Measurements from ENCODE around the gene ENPP1. TPM values are rescaled to one million over a fixed set of nuclear protein-coding genes. Genes with fewer than 3 reads are reported as not detected.

The ENPP1 gene
- total RNA-seq, 1 donor from 2014 or later, result 34.8 TPM

DNA sequence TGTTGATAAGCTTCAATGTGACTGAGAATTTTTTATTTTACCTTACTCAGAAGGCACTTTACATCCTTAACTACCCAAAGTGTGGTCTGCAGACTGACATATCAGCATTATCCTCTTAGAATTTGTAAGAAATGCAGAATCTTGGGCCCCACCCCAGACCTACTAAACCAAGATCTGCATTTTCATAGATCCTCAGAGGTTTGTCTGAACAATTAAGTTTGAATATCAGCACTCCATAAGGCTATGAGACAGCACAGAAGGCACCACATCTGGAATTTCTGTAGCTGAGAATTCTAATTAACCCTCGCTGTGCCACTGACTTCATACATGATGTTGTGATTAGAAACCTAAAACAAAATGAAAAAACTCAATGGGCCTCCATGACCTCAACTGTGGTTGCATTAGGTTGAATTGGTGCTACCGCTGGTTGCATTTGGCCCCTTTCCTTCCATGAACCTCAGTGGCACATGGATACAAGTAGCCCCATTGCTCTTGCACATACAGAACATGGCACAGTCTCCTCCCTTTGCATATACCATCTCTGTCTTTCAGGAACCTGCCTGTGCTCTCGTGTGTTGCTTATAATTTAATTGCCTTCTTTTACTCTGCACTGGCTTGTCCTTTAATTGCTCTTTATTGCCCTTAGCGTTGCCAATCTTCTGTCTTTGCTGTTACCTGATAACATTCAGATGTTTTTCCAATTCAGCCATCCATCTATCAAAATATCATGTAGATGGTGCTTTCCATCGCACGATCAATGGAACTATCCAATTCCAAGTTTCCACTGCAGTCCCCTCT lies 13.4 kb downstream of the ENPP1 start:
- peaks cover 24% of the 10 kb centered on the region for H3K27me3 Mint-ChIP-seq (ENCODE audit: low read depth)
- no peak overlapping the region for H3K4me3 Mint-ChIP-seq (ENCODE audit: low read depth)

DNA sequence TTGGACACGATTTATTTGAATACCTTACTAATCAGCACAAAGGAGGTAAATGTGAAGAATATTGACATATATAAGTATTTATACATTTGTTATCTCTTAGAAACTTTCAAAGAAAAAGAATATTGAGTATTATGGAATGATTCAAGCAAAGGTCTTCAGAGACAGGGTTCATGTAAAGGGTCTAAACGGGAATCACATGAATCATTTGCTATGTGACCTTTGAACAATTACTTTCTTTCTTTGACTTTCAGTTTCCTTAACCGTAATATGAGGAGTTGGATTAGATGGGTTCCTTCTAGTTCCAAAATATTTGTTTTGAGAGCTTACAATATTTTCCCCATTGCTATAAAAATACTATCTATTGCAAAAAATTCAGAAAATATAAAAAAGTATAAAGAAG lies 14.3 kb downstream of the ENPP1 start:
- Mint-ChIP-seq H3K27me3 (ENCODE audit: low read depth) (peaks cover 24% of the 10 kb centered on the region), H3K4me3 (ENCODE audit: low read depth) (no peak overlapping the region), H3K36me3 (ENCODE audit: low read depth) (no peaks in the 10 kb centered on the region), H3K27ac (no peak overlapping the region), H3K9me3 (no peaks in the 10 kb centered on the region), H3K4me1 (ENCODE audit: low read depth) (peaks cover 3% of the 10 kb centered on the region)
- DNase-seq (ENCODE audit: low spot score), result no peak
- intact Hi-C loops (cut with micrococcal nuclease), result loop anchor here (5.0 kb wide), 1 partner anchor 40 kb away; no protein-coding TSS in a partner anchor

More for the DNA sequence above, 13.4 kb downstream of the ENPP1 start:
- Mint-ChIP-seq H3K36me3 (ENCODE audit: low read depth) (no peaks in the 10 kb centered on the region), H3K4me1 (ENCODE audit: low read depth) (peaks cover 3% of the 10 kb centered on the region), H3K9me3 (no peaks in the 10 kb centered on the region), H3K27ac (no peak overlapping the region)
- intact Hi-C loops (cut with micrococcal nuclease), result loop anchor here (5.0 kb wide), 1 partner anchor 41 kb away; no protein-coding TSS in a partner anchor
- no peak for DNase-seq (ENCODE audit: low spot score)

DNA sequence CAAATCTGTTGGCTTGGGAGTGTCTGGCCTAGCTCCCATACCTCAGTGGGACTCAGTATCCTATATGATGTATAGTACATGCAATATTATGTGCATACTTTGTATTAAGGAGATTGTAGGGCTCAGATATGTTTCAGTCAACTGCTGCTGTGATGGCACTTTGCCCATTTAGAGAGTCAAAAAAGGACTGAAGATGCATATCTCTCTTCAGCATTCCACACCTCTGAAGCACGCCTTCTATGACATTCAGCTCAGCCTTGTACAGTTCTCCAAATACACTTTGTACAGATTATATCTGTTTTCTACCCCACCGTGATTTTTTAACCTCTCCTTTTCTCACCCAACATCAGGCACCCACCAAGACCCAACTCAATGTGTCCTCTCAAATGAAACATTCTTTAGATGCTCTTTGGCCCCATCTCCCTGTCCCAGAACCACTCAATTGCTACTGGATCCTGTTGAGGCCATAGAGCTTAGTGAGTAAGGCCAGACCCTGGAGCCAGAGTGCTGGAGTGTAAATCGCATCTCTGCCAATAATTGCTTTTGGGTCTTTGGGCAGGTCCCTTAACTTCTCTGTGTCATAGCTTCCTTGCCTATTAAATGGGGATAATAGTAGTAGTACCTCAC lies 15.6 kb downstream of the ENPP1 start:
- Mint-ChIP-seq H3K27ac (no peak overlapping the region), H3K4me3 (ENCODE audit: low read depth) (no peak overlapping the region), H3K9me3 (no peaks in the 10 kb centered on the region), H3K36me3 (ENCODE audit: low read depth) (peaks cover 6% of the 10 kb centered on the region), H3K27me3 (ENCODE audit: low read depth) (peaks cover 22% of the 10 kb centered on the region), H3K4me1 (ENCODE audit: low read depth) (peaks cover 8% of the 10 kb centered on the region)
- no peak for DNase-seq (ENCODE audit: low spot score)
- intact Hi-C loops (cut with micrococcal nuclease), result loop anchor here (5.0 kb wide), 1 partner anchor 39 kb away; no protein-coding TSS in a partner anchor

DNA sequence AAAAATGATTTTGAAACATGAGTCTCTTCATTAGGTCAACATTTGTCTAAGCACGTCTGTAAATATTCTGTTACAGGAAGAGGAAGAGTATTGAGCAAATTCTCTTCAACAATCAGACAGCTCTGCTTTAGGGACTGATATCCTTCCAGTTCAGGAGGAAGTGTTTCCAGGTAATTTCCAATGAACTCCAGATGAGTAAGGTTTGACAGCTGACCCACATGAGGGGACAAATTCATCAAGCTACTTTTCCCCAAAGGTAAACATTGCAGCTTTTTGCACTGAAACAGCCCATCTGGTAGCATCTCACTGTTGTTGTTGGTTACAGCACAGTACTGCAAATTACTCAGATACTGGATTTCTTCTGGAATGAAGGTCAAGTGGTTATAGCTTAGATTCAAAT lies 18.1 kb downstream of the ENPP1 start:
- Mint-ChIP-seq H3K27me3 (ENCODE audit: low read depth) (peaks cover 16% of the 10 kb centered on the region), H3K4me3 (ENCODE audit: low read depth) (no peak overlapping the region), H3K4me1 (ENCODE audit: low read depth) (peaks cover 8% of the 10 kb centered on the region), H3K9me3 (no peaks in the 10 kb centered on the region), H3K36me3 (ENCODE audit: low read depth) (peaks cover 6% of the 10 kb centered on the region), H3K27ac (no peak overlapping the region)
- intact Hi-C loops (cut with micrococcal nuclease), result no loop called here
- no peak for DNase-seq (ENCODE audit: low spot score)

DNA sequence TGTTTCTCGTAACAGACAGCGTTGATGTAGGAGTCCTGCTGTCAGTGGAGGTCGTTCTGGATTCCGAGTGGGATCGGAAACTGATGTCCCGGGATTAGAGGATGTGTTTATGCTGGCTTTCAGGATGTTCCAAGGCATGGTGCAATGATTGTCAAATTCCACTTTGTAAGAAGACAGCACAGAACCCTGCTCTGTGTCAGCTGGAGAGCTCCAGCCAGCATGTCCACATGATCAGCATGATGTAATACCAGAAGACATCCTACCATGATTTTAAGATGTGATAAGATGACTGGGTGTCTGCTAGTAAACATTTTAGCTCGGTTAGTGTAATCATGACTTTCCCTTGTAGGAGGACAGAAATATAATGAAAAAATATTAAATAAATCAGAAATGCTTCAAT lies 20.3 kb downstream of the ENPP1 start:
- no peaks in the 10 kb centered on the region for H3K9me3 Mint-ChIP-seq
- peaks cover 6% of the 10 kb centered on the region for H3K36me3 Mint-ChIP-seq (ENCODE audit: low read depth)
- H3K4me3 Mint-ChIP-seq (ENCODE audit: low read depth), result no peak overlapping the region
- intact Hi-C loops (cut with micrococcal nuclease), result no loop called here
- H3K27ac Mint-ChIP-seq, result no peak overlapping the region
- peaks cover 5% of the 10 kb centered on the region for H3K4me1 Mint-ChIP-seq (ENCODE audit: low read depth)
- peaks cover 12% of the 10 kb centered on the region for H3K27me3 Mint-ChIP-seq (ENCODE audit: low read depth)
- DNase-seq (ENCODE audit: low spot score), result no peak

DNA sequence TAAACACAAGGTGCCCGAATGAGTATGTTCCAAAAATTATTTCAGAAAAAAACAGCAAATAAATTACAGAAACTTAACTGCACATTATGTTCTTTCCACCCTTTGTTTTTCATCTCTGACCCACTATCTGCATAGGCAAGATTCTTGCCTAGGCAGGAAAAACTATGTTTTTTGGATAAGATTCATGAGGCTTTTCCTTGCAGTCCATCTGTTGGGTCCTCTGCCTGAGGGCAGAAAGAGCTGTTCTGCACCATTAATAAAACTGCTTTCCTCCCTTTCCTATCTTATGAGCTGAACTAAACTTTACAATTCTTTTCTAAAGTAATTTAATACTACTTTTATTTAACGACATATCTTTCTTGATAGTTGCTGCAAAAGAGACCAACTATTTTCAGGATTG lies 21.1 kb downstream of the ENPP1 start:
- Mint-ChIP-seq H3K27me3 (ENCODE audit: low read depth) (peaks cover 14% of the 10 kb centered on the region), H3K27ac (no peak overlapping the region), H3K9me3 (no peaks in the 10 kb centered on the region), H3K4me3 (ENCODE audit: low read depth) (no peak overlapping the region), H3K36me3 (ENCODE audit: low read depth) (peaks cover 6% of the 10 kb centered on the region), H3K4me1 (ENCODE audit: low read depth) (peaks cover 5% of the 10 kb centered on the region)
- no peak for DNase-seq (ENCODE audit: low spot score)
- intact Hi-C loops (cut with micrococcal nuclease), result no loop called here

DNA sequence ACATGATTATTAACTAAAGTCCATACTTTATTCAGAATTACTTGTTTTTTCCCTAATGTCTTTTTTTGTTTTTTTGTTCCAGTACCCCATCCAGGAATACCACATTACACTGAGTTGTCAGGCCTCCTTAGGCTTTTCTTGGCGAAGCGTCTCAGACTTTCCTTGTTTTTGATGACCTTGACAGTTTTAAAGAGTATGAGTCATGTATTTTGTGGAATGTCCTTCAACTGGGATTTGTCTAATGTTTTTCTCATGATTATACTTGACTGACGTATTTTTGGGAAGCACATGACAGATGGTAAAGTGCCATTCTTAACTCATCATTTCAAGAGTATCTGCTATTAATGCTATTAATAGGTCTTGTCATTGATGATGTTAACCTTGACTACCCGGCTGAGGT lies 23.6 kb downstream of the ENPP1 start:
- peaks cover 17% of the 10 kb centered on the region for H3K27me3 Mint-ChIP-seq (ENCODE audit: low read depth)
- no peak overlapping the region for H3K27ac Mint-ChIP-seq
- DNase-seq (ENCODE audit: low spot score), result no peak
- intact Hi-C loops (cut with micrococcal nuclease), result no loop called here
- no peak overlapping the region for H3K4me3 Mint-ChIP-seq (ENCODE audit: low read depth)
- H3K4me1 Mint-ChIP-seq (ENCODE audit: low read depth), result peaks cover 5% of the 10 kb centered on the region
- H3K36me3 Mint-ChIP-seq (ENCODE audit: low read depth), result peaks cover 6% of the 10 kb centered on the region
- no peaks in the 10 kb centered on the region for H3K9me3 Mint-ChIP-seq

DNA sequence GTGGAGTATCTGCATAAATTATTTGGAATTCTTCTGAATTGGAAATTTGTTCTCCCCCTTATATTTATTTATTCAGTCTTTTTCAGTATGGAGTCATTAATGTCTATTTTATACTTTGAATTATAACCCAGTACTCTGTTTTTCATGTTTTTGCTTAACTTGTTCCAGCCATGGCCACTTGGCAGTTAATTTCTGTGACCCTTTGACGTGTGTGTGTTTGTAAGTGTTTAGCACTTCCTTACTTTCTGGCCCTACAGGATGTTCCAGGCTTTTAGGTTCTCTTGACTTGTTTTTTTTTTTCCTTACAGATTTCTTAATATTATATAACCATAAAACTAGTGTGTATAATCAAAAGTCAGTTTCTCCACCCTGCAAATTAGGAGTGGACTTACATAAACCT lies 24.1 kb downstream of the ENPP1 start:
- intact Hi-C loops (cut with micrococcal nuclease), result no loop called here
- peaks cover 6% of the 10 kb centered on the region for H3K36me3 Mint-ChIP-seq (ENCODE audit: low read depth)

DNA sequence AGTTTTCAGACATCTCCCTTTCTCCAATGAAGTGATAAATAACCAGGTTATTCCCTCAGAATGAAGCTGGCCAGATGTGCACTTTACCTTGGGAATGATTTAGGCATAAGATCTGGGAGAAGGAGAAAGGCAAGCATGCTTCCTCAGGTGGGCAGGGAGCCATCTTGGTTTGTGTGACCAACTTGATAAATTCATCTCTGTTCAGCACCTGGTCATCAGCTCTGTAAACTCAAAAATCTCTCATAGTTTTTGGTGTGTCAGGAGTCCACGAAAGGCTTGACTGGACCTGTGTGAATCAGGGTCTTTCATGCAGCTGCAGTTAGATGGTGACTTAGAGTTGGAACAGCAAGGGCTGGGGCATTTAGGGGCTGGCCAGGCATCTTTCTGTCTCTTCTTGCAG lies 24.5 kb downstream of the ENPP1 start:
- DNase-seq (ENCODE audit: low spot score), result no peak
- no peaks in the 10 kb centered on the region for H3K9me3 Mint-ChIP-seq
- intact Hi-C loops (cut with micrococcal nuclease), result no loop called here
- H3K4me1 Mint-ChIP-seq (ENCODE audit: low read depth), result peaks cover 5% of the 10 kb centered on the region
- no peak overlapping the region for H3K4me3 Mint-ChIP-seq (ENCODE audit: low read depth)
- no peak overlapping the region for H3K27ac Mint-ChIP-seq
- peaks cover 6% of the 10 kb centered on the region for H3K36me3 Mint-ChIP-seq (ENCODE audit: low read depth)
- peaks cover 23% of the 10 kb centered on the region for H3K27me3 Mint-ChIP-seq (ENCODE audit: low read depth)

More for the DNA sequence above, 24.1 kb downstream of the ENPP1 start:
- H3K4me1 Mint-ChIP-seq (ENCODE audit: low read depth), result peaks cover 5% of the 10 kb centered on the region
- peaks cover 22% of the 10 kb centered on the region for H3K27me3 Mint-ChIP-seq (ENCODE audit: low read depth)
- H3K4me3 Mint-ChIP-seq (ENCODE audit: low read depth), result no peak overlapping the region
- no peak overlapping the region for H3K27ac Mint-ChIP-seq
- no peak for DNase-seq (ENCODE audit: low spot score)
- H3K9me3 Mint-ChIP-seq, result no peaks in the 10 kb centered on the region

DNA sequence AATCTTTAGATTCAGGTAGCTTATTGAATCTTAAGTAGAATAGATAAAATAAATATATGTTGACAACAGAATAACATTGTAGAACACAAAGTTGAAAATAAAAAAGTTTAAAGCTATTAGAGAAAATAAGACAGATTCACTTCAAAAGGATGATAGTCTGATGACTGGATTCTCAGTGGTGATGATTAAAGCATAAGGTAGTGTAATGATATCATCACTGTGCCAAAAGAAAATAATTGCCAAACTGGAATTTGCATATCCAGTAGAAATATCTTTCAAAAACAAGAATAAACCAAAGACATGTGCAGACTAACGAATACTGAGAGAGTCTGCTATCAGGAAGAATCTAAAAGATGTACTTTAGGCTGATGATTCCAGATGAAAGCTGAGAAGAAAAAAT lies 30.2 kb downstream of the ENPP1 start:
- Mint-ChIP-seq H3K36me3 (ENCODE audit: low read depth) (no peaks in the 10 kb centered on the region), H3K27ac (no peak overlapping the region), H3K4me3 (ENCODE audit: low read depth) (no peak overlapping the region), H3K27me3 (ENCODE audit: low read depth) (peaks cover 45% of the 10 kb centered on the region), H3K4me1 (ENCODE audit: low read depth) (no peaks in the 10 kb centered on the region), H3K9me3 (no peaks in the 10 kb centered on the region)
- no peak for DNase-seq (ENCODE audit: low spot score)
- intact Hi-C loops (cut with micrococcal nuclease), result no loop called here

DNA sequence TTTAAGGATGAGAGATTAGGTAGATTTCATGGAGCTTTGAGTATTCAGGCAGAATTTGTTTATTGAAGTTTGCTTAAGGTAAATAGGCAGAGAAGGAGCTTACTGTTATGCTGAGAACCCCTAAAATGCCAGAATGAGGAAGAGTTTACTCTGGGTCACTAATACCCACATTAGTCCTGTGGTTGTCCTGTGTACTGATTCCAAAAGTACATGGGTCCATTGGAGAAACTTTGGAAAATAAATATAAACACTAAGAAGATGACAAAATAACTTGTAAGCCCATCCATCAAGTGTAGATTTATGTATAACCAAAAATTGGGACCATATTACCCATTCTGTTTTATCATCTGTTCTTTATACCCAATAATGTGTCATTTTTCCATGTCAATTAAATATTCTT lies 31.6 kb downstream of the ENPP1 start:
- Mint-ChIP-seq H3K4me3 (ENCODE audit: low read depth) (no peak overlapping the region), H3K36me3 (ENCODE audit: low read depth) (no peaks in the 10 kb centered on the region), H3K27ac (no peak overlapping the region), H3K4me1 (ENCODE audit: low read depth) (no peaks in the 10 kb centered on the region), H3K27me3 (ENCODE audit: low read depth) (peaks cover 42% of the 10 kb centered on the region), H3K9me3 (no peaks in the 10 kb centered on the region)
- DNase-seq (ENCODE audit: low spot score), result no peak
- intact Hi-C loops (cut with micrococcal nuclease), result no loop called here

DNA sequence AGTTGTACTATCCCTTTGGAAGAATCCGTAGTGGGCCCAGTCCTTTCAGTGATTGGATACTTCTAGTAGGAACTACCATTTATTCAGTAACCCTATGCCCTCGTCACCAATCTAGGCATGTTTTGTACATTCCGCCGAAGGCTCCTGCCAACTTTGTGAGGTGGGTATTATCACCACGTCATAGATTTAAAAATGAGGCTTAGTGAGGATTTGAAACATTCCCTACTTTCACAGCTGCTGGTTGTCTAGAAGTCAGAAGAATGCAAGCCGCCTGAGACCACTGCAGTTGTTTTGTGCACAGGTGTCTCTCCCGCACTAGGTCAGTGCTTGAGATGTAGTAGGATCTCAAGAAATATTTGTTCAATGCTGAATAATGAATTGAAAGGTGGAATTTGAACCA lies 32.6 kb downstream of the ENPP1 start:
- Mint-ChIP-seq H3K27ac (no peak overlapping the region), H3K36me3 (ENCODE audit: low read depth) (no peaks in the 10 kb centered on the region), H3K27me3 (ENCODE audit: low read depth) (peaks cover 44% of the 10 kb centered on the region), H3K4me3 (ENCODE audit: low read depth) (no peak overlapping the region), H3K4me1 (ENCODE audit: low read depth) (no peaks in the 10 kb centered on the region), H3K9me3 (no peaks in the 10 kb centered on the region)
- intact Hi-C loops (cut with micrococcal nuclease), result no loop called here
- DNase-seq (ENCODE audit: low spot score), result no peak

DNA sequence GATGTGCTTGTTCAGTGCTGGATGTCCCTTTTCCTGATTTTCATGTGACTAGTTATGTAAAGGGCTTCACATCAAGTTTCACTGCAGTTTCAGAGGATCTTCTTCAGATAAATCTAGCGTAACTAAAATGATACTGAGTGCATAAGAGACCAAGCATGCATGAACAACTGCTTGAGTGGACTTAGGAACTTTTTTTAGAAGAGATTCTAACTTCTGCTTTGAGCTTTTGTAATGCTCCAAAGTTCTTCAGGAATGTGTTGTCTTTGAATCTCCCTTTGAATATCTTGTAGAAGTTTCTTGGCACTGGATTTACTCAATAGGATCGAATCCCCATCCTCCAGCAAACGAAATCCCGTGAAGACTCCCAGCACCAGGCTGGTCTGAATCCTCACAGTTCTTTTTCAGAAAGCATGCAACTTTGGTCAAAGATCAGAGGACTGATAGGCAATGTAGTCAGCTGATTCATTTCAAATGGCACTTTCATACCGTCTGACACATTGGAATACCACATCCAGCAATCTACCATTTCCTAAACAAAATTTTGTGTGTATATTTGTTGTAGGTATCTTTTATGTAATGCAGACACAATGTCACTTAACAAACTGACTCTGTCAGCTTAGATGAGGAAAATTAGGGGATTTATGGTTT lies 33.2 kb downstream of the ENPP1 start:
- H3K4me1 Mint-ChIP-seq (ENCODE audit: low read depth), result no peaks in the 10 kb centered on the region
- no peak overlapping the region for H3K27ac Mint-ChIP-seq
- intact Hi-C loops (cut with micrococcal nuclease), result no loop called here
- H3K27me3 Mint-ChIP-seq (ENCODE audit: low read depth), result peaks cover 47% of the 10 kb centered on the region
- no peak for DNase-seq (ENCODE audit: low spot score)
- H3K4me3 Mint-ChIP-seq (ENCODE audit: low read depth), result no peak overlapping the region
- H3K36me3 Mint-ChIP-seq (ENCODE audit: low read depth), result no peaks in the 10 kb centered on the region
- no peaks in the 10 kb centered on the region for H3K9me3 Mint-ChIP-seq
